Memory B cell (primary cell): Measurements from ENCODE around the gene ATP5MC2.
"Not testable (repeated sequence)": the region's sequence is repeated elsewhere in the genome, so short reads cannot be mapped to it uniquely, and the experiment has no call there.

Source experiments
- ATAC-seq: fragments of 150-1000 bp; cut with Tn5 transposase; 2 replicates; pipeline ENCODE4 v1.10.0; 2021; ENCODE audit warnings: low read depth, mild to moderate bottlenecking, moderate library complexity
- DNase-seq, 2 donors: peaks; one replicate each; pipeline ENCODE4 v3.0.0; 2022; ENCODE audit warnings: low spot score in 2 of 2
- H3K27ac Mint-ChIP-seq: one replicate; pipeline ENCODE4 v1.8.0; 2022; ENCODE audit warnings: mild to moderate bottlenecking, moderate library complexity, mixed read lengths
- H3K27me3 Mint-ChIP-seq: one replicate; pipeline ENCODE4 v1.8.0; 2022; ENCODE audit warnings: mixed read lengths
- H3K36me3 Mint-ChIP-seq: one replicate; pipeline ENCODE4 v1.8.0; 2022; ENCODE audit warnings: mild to moderate bottlenecking, mixed read lengths
- H3K4me1 Mint-ChIP-seq: one replicate; pipeline ENCODE4 v1.8.0; 2022; ENCODE audit warnings: mixed read lengths
- H3K4me3 Mint-ChIP-seq: one replicate; pipeline ENCODE4 v1.8.0; 2022; ENCODE audit warnings: mild to moderate bottlenecking, moderate library complexity, mixed read lengths
- H3K9me3 Mint-ChIP-seq: one replicate; pipeline ENCODE4 v1.8.0; 2022; ENCODE audit warnings: mixed read lengths

The ATP5MC2 gene

DNA sequence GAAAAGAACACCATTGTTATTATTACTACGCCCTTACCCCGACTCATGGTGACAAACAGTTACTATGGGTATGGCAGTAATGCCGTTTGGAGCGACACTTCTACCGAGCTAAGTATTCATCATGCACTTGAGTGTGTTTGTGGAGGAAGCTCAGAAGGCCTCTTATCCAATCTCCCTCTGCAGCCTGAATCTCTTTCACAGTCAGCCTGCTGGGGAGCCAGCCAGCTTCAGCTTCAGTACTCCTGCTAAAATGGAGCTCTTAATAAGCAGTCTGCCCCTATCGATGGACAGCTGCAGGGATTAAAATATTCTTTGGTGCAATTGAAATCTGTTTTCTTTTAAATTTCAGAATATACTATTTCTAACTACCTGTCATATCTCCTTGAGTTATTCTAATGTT, 24.7 kb upstream of the ATP5MC2 start:
- Mint-ChIP-seq H3K27me3 (peaks cover 40% of the 10 kb centered on the region), H3K36me3 (no peaks in the 10 kb centered on the region), H3K9me3 (no peaks in the 10 kb centered on the region), H3K4me3 (no peak overlapping the region), H3K4me1 (peaks cover 18% of the 10 kb centered on the region), H3K27ac (no peak overlapping the region)
- ATAC-seq = no peak
- no peak for DNase-seq

GRCh38 chr12:53699678-53700025, 23.8 kb upstream of the ATP5MC2 start:
- ATAC-seq (no peak), DNase-seq (no peak)
- no peak overlapping the region for H3K27ac Mint-ChIP-seq
- no peaks in the 10 kb centered on the region for H3K9me3 Mint-ChIP-seq
- no peak overlapping the region for H3K4me3 Mint-ChIP-seq
- H3K27me3 Mint-ChIP-seq = peaks cover 40% of the 10 kb centered on the region
- no peaks in the 10 kb centered on the region for H3K36me3 Mint-ChIP-seq
- peaks cover 24% of the 10 kb centered on the region for H3K4me1 Mint-ChIP-seq

DNA sequence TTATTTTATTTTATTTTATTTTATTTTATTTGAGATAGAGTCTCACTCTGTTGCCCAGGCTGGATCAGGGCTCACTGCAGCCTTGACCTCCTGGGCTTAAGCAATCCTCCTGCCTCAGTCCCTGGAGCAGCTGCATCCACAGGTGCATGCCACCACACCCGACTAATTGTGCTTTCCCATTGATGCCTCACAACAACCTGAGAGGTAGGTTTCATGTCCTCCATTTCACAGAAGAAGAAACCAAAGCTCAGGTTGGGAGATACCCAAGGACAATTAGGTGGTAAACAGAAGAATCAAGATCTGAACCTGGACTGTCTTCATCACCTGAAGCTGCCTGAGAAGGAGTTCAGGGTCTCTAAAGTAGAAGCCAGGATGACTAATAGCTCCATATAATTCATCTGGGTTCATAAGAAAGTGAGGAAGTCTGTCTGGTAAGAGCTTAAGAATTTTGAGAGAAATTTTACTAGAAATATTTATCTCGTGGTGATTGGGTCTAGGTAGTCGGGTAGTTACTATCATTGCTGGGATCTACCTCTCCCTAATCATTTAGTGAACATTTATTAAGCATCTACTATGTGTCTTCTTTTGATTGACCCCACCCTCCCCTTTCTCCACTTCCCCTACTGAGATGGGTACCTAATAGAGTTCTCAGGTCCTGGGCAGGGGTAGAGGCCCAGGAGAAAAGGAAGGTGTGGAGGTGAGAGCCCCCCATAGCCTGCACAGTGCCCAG, 23.2 kb upstream of the ATP5MC2 start:
- H3K27me3 Mint-ChIP-seq = peaks cover 44% of the 10 kb centered on the region
- ATAC-seq = no peak
- peaks cover 29% of the 10 kb centered on the region for H3K4me1 Mint-ChIP-seq
- no peak for DNase-seq
- no peaks in the 10 kb centered on the region for H3K36me3 Mint-ChIP-seq
- H3K9me3 Mint-ChIP-seq = no peaks in the 10 kb centered on the region
- H3K27ac Mint-ChIP-seq = no peak overlapping the region
- no peak overlapping the region for H3K4me3 Mint-ChIP-seq

DNA sequence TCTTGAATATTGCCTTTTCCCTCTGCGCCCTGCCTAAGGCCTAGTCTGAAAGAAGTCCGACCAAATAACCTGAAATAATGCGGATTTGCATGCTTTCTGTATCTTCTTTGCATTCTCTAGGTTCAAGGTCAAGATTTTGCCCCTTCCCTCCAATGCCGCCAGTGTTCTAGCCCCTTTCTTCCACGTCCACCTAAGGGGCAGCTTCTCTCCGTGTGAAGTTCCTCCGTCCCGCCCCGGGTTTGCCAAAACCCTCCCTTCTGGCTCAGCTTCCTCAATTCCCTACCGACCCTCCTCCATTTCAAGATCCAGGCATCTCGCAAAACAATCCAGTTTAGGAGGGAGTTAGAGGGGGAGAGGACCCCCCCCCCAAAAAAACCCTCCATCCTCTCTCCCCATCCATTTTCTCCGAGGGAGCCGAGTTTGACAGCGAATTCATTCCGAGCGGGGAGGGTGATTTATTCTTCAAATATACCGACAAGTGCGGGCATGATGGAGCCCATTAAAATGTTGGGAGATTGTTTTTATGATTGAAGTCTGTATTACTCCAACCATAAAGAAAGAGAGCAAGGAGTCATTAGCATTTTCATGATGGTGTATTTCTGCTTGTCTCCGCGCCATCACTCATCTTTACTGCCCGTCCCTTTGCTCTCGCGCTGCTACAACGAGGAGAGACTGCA, 20.9 kb upstream of the ATP5MC2 start:
- DNase-seq = no peak
- H3K27me3 Mint-ChIP-seq = peaks cover 43% of the 10 kb centered on the region
- peak overlapping the region; percentile 68 for H3K4me3 Mint-ChIP-seq
- peaks cover 28% of the 10 kb centered on the region for H3K4me1 Mint-ChIP-seq
- H3K36me3 Mint-ChIP-seq = no peaks in the 10 kb centered on the region
- no peaks in the 10 kb centered on the region for H3K9me3 Mint-ChIP-seq
- no peak for ATAC-seq
- no peak overlapping the region for H3K27ac Mint-ChIP-seq

DNA sequence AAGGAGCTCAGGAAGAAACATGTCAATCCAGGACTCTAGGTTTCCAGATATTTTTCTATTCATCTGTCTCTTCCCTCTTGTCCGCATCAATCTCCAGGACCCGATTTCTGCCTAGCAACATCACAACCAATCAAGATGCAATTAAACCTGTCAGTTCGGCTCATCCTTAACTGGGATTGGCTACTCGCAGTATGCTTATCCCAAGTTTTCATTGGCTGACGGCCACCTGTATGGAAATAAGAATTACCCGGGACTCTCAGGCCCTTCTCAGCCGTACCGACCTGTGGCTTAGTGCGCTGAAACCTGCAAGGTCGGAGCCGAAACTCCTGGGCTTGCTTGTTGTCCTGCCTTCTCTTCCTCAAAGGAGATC, 20.4 kb upstream of the ATP5MC2 start:
- Mint-ChIP-seq H3K27me3 (peaks cover 42% of the 10 kb centered on the region), H3K36me3 (peaks cover 2% of the 10 kb centered on the region), H3K4me3 (peak overlapping the region; percentile 68), H3K27ac (no peak overlapping the region), H3K9me3 (peaks cover 2% of the 10 kb centered on the region), H3K4me1 (peaks cover 26% of the 10 kb centered on the region)
- DNase-seq = no peak
- ATAC-seq = no peak

DNA sequence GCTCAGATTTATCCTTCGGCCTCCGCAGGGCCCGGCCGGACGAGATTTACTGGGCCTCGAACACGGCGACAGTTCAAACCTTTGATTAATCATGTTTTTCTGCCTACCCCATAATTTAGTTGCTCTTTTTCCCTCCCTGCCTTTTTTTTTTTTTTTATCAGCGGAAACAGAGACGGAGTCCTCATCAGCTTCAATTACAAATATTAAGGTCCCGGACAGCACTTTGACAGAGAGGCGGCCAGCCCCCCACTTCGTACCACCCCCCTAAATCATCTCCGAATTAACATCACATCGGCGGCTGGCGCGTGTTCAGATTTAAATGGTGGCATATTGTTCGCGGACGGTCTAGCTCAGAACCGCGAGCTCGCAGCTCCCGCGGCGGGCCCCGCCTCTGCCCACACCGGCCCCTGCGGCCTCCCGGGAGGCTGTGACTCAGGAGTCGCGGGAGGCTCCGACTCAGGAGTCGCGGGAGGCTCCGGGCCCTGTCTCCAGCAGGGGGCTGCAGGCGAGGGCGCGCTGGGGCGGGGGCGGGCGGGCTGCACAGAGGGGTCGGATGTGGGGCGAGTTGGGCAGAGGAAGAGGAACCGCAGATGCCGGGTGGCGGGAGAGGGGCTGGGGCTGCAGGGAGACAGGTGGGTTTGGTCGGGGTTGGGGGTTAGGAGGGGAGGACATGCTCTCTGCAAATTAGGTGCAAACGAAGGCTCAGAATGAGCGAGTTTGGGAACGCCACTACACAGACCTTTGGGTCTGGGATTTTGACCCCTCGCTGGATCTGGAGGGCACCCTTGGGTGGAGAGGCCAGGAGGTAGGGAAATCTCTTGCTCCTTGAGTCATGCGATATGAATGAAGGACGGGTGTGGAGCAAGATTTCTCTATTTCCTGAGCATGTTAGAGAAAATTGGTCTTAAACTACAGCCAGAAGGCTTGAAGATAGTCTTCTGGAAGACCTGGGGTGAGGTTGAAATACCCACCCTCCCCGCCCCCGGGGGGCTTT, 19.6 kb upstream of the ATP5MC2 start:
- Mint-ChIP-seq H3K27ac (no peak overlapping the region), H3K4me3 (peak overlapping the region; percentile 67), H3K27me3 (peaks cover 44% of the 10 kb centered on the region), H3K9me3 (peaks cover 2% of the 10 kb centered on the region), H3K4me1 (peaks cover 26% of the 10 kb centered on the region), H3K36me3 (peaks cover 2% of the 10 kb centered on the region)
- peak; percentile 56 for ATAC-seq
- DNase-seq = peak in 1 of 2 donors; percentile 31

GRCh38 chr12:53694756-53695151, 18.9 kb upstream of the ATP5MC2 start:
- ATAC-seq = no peak
- H3K4me1 Mint-ChIP-seq = peaks cover 26% of the 10 kb centered on the region
- H3K4me3 Mint-ChIP-seq = peak overlapping the region; percentile 67
- no peak overlapping the region for H3K27ac Mint-ChIP-seq
- no peak for DNase-seq
- H3K9me3 Mint-ChIP-seq = peaks cover 2% of the 10 kb centered on the region
- peaks cover 44% of the 10 kb centered on the region for H3K27me3 Mint-ChIP-seq
- H3K36me3 Mint-ChIP-seq = peaks cover 2% of the 10 kb centered on the region

DNA sequence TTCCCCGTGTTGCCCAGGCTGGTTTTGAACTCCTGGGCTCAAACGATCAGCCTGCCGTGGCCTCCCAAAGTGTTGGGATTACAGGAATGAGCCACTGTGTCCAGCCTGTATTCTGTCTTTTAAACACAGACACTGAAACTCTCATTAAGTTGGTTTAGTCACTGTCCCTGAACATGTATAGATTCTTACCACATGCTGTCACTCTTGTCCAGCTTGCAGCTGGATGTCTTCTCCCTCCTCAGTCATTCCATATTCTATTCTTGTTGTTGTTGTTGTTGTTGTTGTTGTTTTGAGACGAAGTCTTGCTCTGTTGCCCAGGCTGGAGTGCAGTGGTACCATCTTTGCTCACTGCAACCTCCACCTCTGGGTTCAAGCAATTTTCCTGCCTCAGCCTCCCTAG, 12.3 kb upstream of the ATP5MC2 start:
- Mint-ChIP-seq H3K4me1 (no peaks in the 10 kb centered on the region), H3K4me3 (no peak overlapping the region), H3K27me3 (peaks cover 13% of the 10 kb centered on the region), H3K9me3 (peaks cover 2% of the 10 kb centered on the region), H3K27ac (no peak overlapping the region), H3K36me3 (peaks cover 2% of the 10 kb centered on the region)
- no peak for DNase-seq
- ATAC-seq = no peak

DNA sequence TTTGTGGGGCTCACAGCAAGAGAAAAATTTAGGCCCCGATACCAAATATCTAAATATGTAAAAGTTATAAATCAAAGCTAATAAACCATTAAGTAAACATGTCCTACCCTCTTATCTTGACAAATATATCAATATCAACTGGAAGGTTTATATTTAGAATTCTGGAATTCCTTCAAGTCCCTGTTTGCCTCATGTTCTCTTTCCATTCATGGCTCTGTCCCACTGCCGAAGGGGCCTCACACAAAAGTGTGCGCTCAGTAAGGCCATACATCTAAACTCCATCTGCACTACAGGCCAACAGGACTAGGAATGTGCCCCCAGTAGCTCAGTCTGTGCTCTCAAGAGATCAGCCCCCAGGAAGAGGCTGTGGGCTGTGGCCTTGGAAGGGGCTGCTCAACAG, 10.6 kb upstream of the ATP5MC2 start:
- Mint-ChIP-seq H3K36me3 (no peaks in the 10 kb centered on the region), H3K4me1 (no peaks in the 10 kb centered on the region), H3K27me3 (peaks cover 10% of the 10 kb centered on the region), H3K4me3 (no peak overlapping the region), H3K9me3 (no peaks in the 10 kb centered on the region), H3K27ac (no peak overlapping the region)
- DNase-seq = no peak
- no peak for ATAC-seq

GRCh38 chr12:53684654-53685220, 8.9 kb upstream of the ATP5MC2 start:
- no peak for DNase-seq
- no peaks in the 10 kb centered on the region for H3K9me3 Mint-ChIP-seq
- H3K27me3 Mint-ChIP-seq = peaks cover 10% of the 10 kb centered on the region
- no peaks in the 10 kb centered on the region for H3K4me1 Mint-ChIP-seq
- no peak for ATAC-seq
- no peak overlapping the region for H3K27ac Mint-ChIP-seq
- no peaks in the 10 kb centered on the region for H3K36me3 Mint-ChIP-seq
- H3K4me3 Mint-ChIP-seq = no peak overlapping the region

DNA sequence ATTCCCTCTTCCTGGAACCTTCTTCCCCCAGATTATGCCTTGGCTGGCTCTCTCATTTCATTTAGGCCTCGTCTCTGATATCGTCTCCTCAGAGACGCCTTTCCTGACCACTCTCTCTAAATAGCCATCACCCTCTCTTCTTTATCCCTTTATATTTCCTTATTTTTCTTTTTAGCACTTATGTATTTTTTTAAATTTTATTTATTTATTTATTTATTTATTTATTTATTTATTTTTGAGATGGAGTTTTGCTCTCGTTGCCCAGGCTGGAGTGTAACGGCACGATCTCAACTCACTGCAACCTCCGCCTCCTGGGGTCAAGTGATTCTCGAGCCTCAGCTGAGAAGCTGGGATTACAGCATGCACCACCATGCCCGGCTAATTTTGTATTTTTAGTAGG, 8.1 kb upstream of the ATP5MC2 start:
- no peaks in the 10 kb centered on the region for H3K36me3 Mint-ChIP-seq
- H3K27ac Mint-ChIP-seq = no peak overlapping the region
- DNase-seq (no peak), ATAC-seq (no peak)
- no peaks in the 10 kb centered on the region for H3K4me1 Mint-ChIP-seq
- no peaks in the 10 kb centered on the region for H3K9me3 Mint-ChIP-seq
- H3K4me3 Mint-ChIP-seq = no peak overlapping the region
- H3K27me3 Mint-ChIP-seq = peaks cover 11% of the 10 kb centered on the region

DNA sequence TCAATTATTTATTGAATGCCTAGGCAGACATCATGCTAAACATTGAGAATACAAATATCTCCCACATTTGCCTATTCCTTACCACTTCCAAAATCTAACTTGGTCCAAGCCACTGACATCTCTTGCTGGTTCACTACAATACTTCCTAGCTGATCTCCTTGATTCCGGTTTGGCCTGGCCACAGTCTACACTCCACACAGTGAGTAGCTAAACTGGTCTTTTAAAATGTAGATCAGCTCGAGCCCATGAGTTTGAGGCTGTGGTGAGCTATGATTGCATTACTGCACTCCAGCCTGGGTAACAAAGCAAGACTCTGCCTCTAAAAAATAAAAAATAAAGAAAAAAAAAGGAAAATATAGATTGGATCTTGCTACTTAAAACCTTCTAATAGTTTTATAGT, 7.6 kb upstream of the ATP5MC2 start:
- Mint-ChIP-seq H3K27ac (no peak overlapping the region), H3K4me3 (no peak overlapping the region), H3K9me3 (no peaks in the 10 kb centered on the region), H3K27me3 (peaks cover 10% of the 10 kb centered on the region), H3K36me3 (no peaks in the 10 kb centered on the region), H3K4me1 (no peaks in the 10 kb centered on the region)
- ATAC-seq (no peak), DNase-seq (no peak)

DNA sequence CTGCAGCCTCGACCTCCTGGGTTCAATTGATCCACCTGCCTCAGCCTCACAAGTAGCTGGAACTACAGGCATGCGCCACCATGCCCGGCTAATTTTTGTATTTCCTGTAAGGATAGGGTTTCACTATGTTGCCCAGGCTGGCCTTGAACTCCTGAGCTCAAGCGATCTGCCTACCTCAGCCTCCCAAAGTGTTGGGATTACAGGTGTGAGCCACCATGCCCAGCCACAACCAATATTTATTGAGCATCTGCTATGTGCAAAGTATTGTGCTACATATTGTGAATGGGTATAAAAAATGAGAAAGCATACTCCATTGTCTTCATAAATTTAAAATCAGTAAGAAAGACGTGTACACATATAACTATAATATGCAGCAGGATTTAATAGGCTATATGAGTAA, 4.2 kb upstream of the ATP5MC2 start:
- H3K27ac Mint-ChIP-seq, H3K4me1 Mint-ChIP-seq, H3K9me3 Mint-ChIP-seq, ATAC-seq, DNase-seq, H3K4me3 Mint-ChIP-seq, H3K36me3 Mint-ChIP-seq: not testable (repeated sequence)
- H3K27me3 Mint-ChIP-seq = peaks cover 18% of the 10 kb centered on the region

DNA sequence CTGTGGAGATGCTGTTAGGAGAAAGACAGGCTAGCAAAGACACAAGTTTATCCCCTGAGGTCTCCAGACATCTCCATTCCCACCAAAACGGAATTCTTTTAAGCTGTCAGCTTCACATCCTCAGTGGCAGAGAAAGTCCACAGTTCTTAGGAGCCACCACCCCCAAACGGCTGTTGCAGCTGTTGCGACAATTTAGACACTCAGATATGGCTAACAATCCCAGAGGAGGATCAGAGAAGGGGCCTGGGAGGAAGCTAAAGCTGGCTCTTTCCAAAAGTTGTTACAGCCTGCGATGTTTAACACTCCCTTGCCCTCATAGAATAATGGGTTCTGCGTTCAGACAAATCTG, 1.9 kb upstream of the ATP5MC2 start:
- Mint-ChIP-seq H3K27ac (no peak overlapping the region), H3K4me1 (peaks cover 8% of the 10 kb centered on the region), H3K9me3 (no peaks in the 10 kb centered on the region), H3K4me3 (peak overlapping the region; percentile 88), H3K36me3 (no peaks in the 10 kb centered on the region), H3K27me3 (peaks cover 18% of the 10 kb centered on the region)
- ATAC-seq = no peak
- DNase-seq = no peak
